IMR-90 (cell line): ENCODE results near the gene CHGA. TPM values are rescaled to one million over a fixed set of nuclear protein-coding genes. Genes with fewer than 3 reads are reported as not detected.

Source experiments
- ATAC-seq: fragments of 200-7000 bp; cut with Tn5 transposase; 2 replicates; pipeline ENCODE4 v1.9.1; 2020; ENCODE audit warnings: low read depth, mild to moderate bottlenecking, moderate library complexity
- BruUV-seq: library from RNA; stranded (reverse); fragments of 400-500 nt; replicated peaks from 2 replicates; lab custom pipeline; 2021; lab: Mats Ljungman, UMichigan
- CTCF ChIA-PET: fragments of 300-600 bp; formaldehyde crosslinking; extraction: SDS; loops from one replicate; lab custom pipeline; 2021; ENCODE audit warnings: antibody characterized with exemption; lab: Yijun Ruan, JAX
- POLR2A ChIA-PET: fragments of 300-600 bp; sonication (Branson Sonifier 250); formaldehyde crosslinking; loops from one replicate; lab custom pipeline; 2022; ENCODE audit warnings: antibody characterized with exemption; ENCODE audit not compliant: unreplicated experiment; lab: Charles Lee
- DNase-seq: peaks from one replicate; pipeline ENCODE4 v3.0.0; 2013
- H2AFZ ChIP-seq: replicated peaks from 2 replicates; pipeline ENCODE3; 2013; ENCODE audit warnings: low read length, mild to moderate bottlenecking; ENCODE audit not compliant: poor library complexity
- H2AK5ac ChIP-seq: 2 replicates; pipeline ENCODE4 v1.6.1; 2013; ENCODE audit warnings: low read depth, low read length, inconsistent platforms
- H2AK9ac ChIP-seq: replicated peaks from 2 replicates; pipeline ENCODE3; 2013; ENCODE audit warnings: mild to moderate bottlenecking, low read depth, low read length, moderate library complexity; ENCODE audit not compliant: poor library complexity
- H2BK120ac ChIP-seq: 2 replicates; pipeline ENCODE4 v1.6.1; 2013; ENCODE audit warnings: low read depth, low read length, inconsistent platforms
- H2BK15ac ChIP-seq: 3 replicates; pipeline ENCODE4 v1.6.1; 2013; ENCODE audit warnings: low read depth, low read length, inconsistent platforms
- H2BK20ac ChIP-seq: 2 replicates; pipeline ENCODE4 v1.6.1; 2013; ENCODE audit warnings: low read depth, mild to moderate bottlenecking, inconsistent platforms, low read length, moderate library complexity
- H2BK5ac ChIP-seq: 2 replicates; pipeline ENCODE4 v1.6.1; 2013; ENCODE audit warnings: mild to moderate bottlenecking, low read depth, low read length, inconsistent platforms; ENCODE audit not compliant: poor library complexity, severe bottlenecking
- H3K14ac ChIP-seq: replicated peaks from 2 replicates; pipeline ENCODE4 v1.6.1; 2013; ENCODE audit warnings: low read depth, low read length, inconsistent platforms
- H3K18ac ChIP-seq: 2 replicates; pipeline ENCODE4 v1.6.1; 2013; ENCODE audit warnings: low read depth, low read length, control low read depth
- H3K23ac ChIP-seq: 2 replicates; pipeline ENCODE4 v1.6.1; 2013; ENCODE audit warnings: low read depth, low read length, inconsistent platforms
- H3K27ac ChIP-seq: 2 replicates; pipeline ENCODE4 v1.5.1; 2013; ENCODE audit warnings: mild to moderate bottlenecking, control low read depth, low read length; ENCODE audit not compliant: insufficient read depth
- H3K27me3 ChIP-seq: 2 replicates; pipeline ENCODE4 v1.6.1; 2013; ENCODE audit warnings: low read length; ENCODE audit not compliant: control insufficient read depth, insufficient read depth
- H3K36me3 ChIP-seq: 2 replicates; pipeline ENCODE4 v1.6.1; 2013; ENCODE audit warnings: low read length, mixed read lengths; ENCODE audit not compliant: control insufficient read depth, insufficient read depth
- H3K4ac ChIP-seq: 2 replicates; pipeline ENCODE4 v1.6.1; 2013; ENCODE audit warnings: low read depth, low read length, inconsistent platforms
- H3K4me1 ChIP-seq: 2 replicates; pipeline ENCODE4 v1.6.1; 2013; ENCODE audit warnings: low read length, mixed read lengths; ENCODE audit not compliant: control insufficient read depth, insufficient read depth
- H3K4me2 ChIP-seq: 2 replicates; pipeline ENCODE4 v1.6.1; 2013; ENCODE audit warnings: low read depth, mild to moderate bottlenecking, control low read depth, low read length, moderate library complexity
- H3K4me3 ChIP-seq: 2 replicates; pipeline ENCODE4 v1.5.1; 2013; ENCODE audit warnings: low read depth, mild to moderate bottlenecking, control low read depth, low read length, moderate library complexity; ENCODE audit not compliant: insufficient read depth
- H3K56ac ChIP-seq: 2 replicates; pipeline ENCODE4 v1.6.1; 2013; ENCODE audit warnings: low read length, inconsistent platforms; ENCODE audit not compliant: insufficient read depth; ENCODE audit errors: extremely low read depth
- H3K79me1 ChIP-seq, 2 experiments: 2 replicates each; pipeline ENCODE4 v1.6.1; 2013; ENCODE audit warnings: low read length in 2 of 2, inconsistent platforms in 1 of 2, low read depth in 1 of 2
- H3K9ac ChIP-seq: 2 replicates; pipeline ENCODE4 v1.6.1; 2013; ENCODE audit warnings: low read depth, low read length, control low read depth
- H3K9me1 ChIP-seq: 2 replicates; pipeline ENCODE4 v1.6.1; 2013; ENCODE audit warnings: low read length, inconsistent platforms; ENCODE audit not compliant: insufficient read depth
- H3K9me3 ChIP-seq: 2 replicates; pipeline ENCODE4 v1.6.1; 2013; ENCODE audit warnings: low read length; ENCODE audit not compliant: control insufficient read depth, insufficient read depth
- H4K20me1 ChIP-seq: 2 replicates; pipeline ENCODE4 v1.6.1; 2013; ENCODE audit warnings: low read length, inconsistent platforms; ENCODE audit not compliant: insufficient read depth
- H4K5ac ChIP-seq: 2 replicates; pipeline ENCODE4 v1.6.1; 2013; ENCODE audit warnings: mild to moderate bottlenecking, low read depth, low read length, control low read depth
- H4K8ac ChIP-seq, 2 experiments: 2 replicates each; pipeline ENCODE4 v1.6.1; 2013; ENCODE audit warnings: low read depth in 2 of 2, low read length in 2 of 2, control low read depth in 1 of 2, inconsistent platforms in 1 of 2
- H4K91ac ChIP-seq: 2 replicates; pipeline ENCODE4 v1.6.1; 2013; ENCODE audit warnings: low read depth, low read length, inconsistent platforms; ENCODE audit not compliant: insufficient read depth
- BHLHE40 ChIP-seq: fragments of 150-350 bp; IDR thresholded peaks from 2 replicates; pipeline ENCODE4 v1.6.1; 2016; ENCODE audit warnings: mild to moderate bottlenecking, low read depth, low read length
- CEBPB ChIP-seq: IDR thresholded peaks from 2 replicates; pipeline ENCODE4 v1.6.1; 2012; ENCODE audit warnings: low read depth, low read length, improper control_type of control experiment
- CHD1 ChIP-seq: IDR thresholded peaks from 2 replicates; pipeline ENCODE4 v1.6.1; 2012; ENCODE audit warnings: low read depth, low read length, improper control_type of control experiment
- FOS ChIP-seq: fragments of 150-350 bp; IDR thresholded peaks from 2 replicates; pipeline ENCODE4 v1.6.1; 2016; ENCODE audit warnings: low read depth, low read length
- MAFK ChIP-seq: IDR thresholded peaks from 2 replicates; pipeline ENCODE4 v1.6.1; 2012; ENCODE audit warnings: low read depth, low read length, improper control_type of control experiment
- MAZ ChIP-seq: IDR thresholded peaks from 2 replicates; pipeline ENCODE4 v1.6.1; 2012; ENCODE audit warnings: low read depth, mild to moderate bottlenecking, low read length, improper control_type of control experiment, moderate library complexity, borderline replicate concordance
- MXI1 ChIP-seq: IDR thresholded peaks from 2 replicates; pipeline ENCODE4 v1.6.1; 2012; ENCODE audit warnings: low read depth, mild to moderate bottlenecking, low read length, moderate library complexity, borderline replicate concordance
- NFE2L2 ChIP-seq: fragments of 150-350 bp; IDR thresholded peaks from 2 replicates; pipeline ENCODE4 v1.6.1; 2016; ENCODE audit warnings: low read depth, mild to moderate bottlenecking, low read length
- POLR2A ChIP-seq: IDR thresholded peaks from 2 replicates; pipeline ENCODE4 v1.6.1; 2012; ENCODE audit warnings: mild to moderate bottlenecking, low read depth, low read length
- RAD21 ChIP-seq: IDR thresholded peaks from 2 replicates; pipeline ENCODE4 v1.6.1; 2012; ENCODE audit warnings: low read length, improper control_type of control experiment
- RCOR1 ChIP-seq: IDR thresholded peaks from 2 replicates; pipeline ENCODE4 v1.6.1; 2012; ENCODE audit warnings: mild to moderate bottlenecking, low read length, improper control_type of control experiment; ENCODE audit not compliant: insufficient replicate concordance
- RFX5 ChIP-seq: IDR thresholded peaks from 2 replicates; pipeline ENCODE4 v1.8.0; 2012; ENCODE audit warnings: low read depth, mild to moderate bottlenecking, low read length, moderate library complexity
- SMC3 ChIP-seq: fragments of 150-350 bp; IDR thresholded peaks from 2 replicates; pipeline ENCODE4 v1.6.1; 2016; ENCODE audit warnings: low read depth, mild to moderate bottlenecking, antibody characterized with exemption, low read length, moderate library complexity
- USF2 ChIP-seq: fragments of 150-350 bp; IDR thresholded peaks from 2 replicates; pipeline ENCODE4 v1.6.1; 2017; ENCODE audit warnings: mild to moderate bottlenecking, antibody characterized with exemption, low read length, low read depth
- WGBS, 2 experiments: methylation state at CpG; one replicate each; pipeline versions ENCODE4 v1.1.5 to v1.1.7; 2013; ENCODE audit warnings: missing lambda C conversion rate in 2 of 2; ENCODE audit not compliant: insufficient read length in 1 of 2; ENCODE audit errors: extremely low coverage in 2 of 2; 5-methylcytosine and 5-hydroxymethylcytosine counted together
- dilution Hi-C: fragments of 300-500 bp; cut with HindIII; formaldehyde crosslinking; loops from one replicate; pipeline ENCODE4 v1.14.3; 2018; ENCODE audit warnings: low sequenced_read_pairs; ENCODE audit not compliant: unreplicated experiment
- in situ Hi-C: fragments of 300-500 bp; cut with MboI; formaldehyde crosslinking; loops from 3 replicates; pipeline ENCODE4 v1.14.3; 2019; ENCODE audit warnings: low sequenced_read_pairs, inconsistent platforms, mixed read lengths
- intact Hi-C: fragments of 100-400 bp; cut with micrococcal nuclease; formaldehyde crosslinking; loops from 2 replicates; pipeline ENCODE4 v1.10.0; 2022
- polyA plus RNA-seq, 3 experiments: library from polyadenylated mRNA; depleted of rRNA; stranded (reverse); fragments of >200 nt; gene quantifications; 2 replicates each; pipeline ENCODE4 v1.2.3, GENCODE V29; 2012; ENCODE audit warnings: low replicate concordance in 1 of 3
- total RNA-seq: library from RNA; depleted of rRNA; stranded (reverse); fragments of >200 nt; gene quantifications from 2 replicates; pipeline ENCODE4 v1.2.3, GENCODE V29; 2012
- TF ChIP-seq, protein P1 (sequence below): fragments of 150-350 bp; IDR thresholded peaks from 2 replicates; pipeline ENCODE4 v1.6.1; 2016; ENCODE audit warnings: low read depth, mild to moderate bottlenecking, low read length, moderate library complexity, borderline replicate concordance
- TF ChIP-seq, protein P2 (sequence below): conservative IDR thresholded peaks from 2 replicates; pipeline ENCODE4 v1.5.1; 2012; ENCODE audit warnings: mild to moderate bottlenecking, low read depth, low read length, improper control_type of control experiment

Gene CHGA
- total and polyA plus RNA-seq, 2 of the 4 experiments (the other 2 are of a cell fraction) = not detected

DNA sequence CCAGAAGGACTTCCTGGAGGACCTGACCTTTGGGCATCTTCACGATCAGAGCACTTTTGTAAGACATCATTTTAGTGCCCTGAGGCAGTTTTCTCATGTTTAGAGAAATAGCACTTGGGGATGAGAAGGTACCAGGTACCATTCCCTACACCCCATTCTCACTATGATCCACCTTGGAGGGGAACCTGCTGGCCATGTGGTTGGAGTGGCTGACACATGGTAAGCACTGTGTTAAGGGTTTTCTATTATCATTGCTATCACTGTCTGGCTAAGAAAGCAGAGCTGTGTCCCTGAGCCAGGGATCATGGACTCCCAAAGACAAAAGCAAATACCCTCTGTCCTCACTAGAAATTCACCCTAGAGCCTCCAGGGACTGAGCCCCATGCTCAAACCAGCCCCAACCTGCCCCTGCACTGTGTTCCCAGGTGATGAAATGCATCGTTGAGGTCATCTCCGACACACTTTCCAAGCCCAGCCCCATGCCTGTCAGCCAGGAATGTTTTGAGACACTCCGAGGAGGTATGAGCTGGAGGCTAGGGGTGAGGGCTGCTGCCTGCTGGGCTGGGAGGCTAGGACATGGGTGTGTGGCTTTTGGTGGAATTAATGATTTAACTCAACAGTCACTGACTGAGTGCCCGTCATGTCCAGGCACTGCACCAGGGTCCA is 3.4 kb downstream of the CHGA start:
- WGBS, 2 experiments = no CpG with 5 or more reads among the region's 5 CpGs
- H3K4me1 ChIP-seq = no peaks in the 10 kb centered on the region
- H2BK20ac ChIP-seq = no peak overlapping the region
- no peak overlapping the region for H3K4me2 ChIP-seq
- H3K36me3 ChIP-seq = no peaks in the 10 kb centered on the region
- BruUV-seq = no TSS peak
- H3K79me1 ChIP-seq = no peaks in the 10 kb centered on the region
- no peak overlapping the region for H2AK9ac ChIP-seq
- H3K4me3 ChIP-seq = no peak overlapping the region
- no peak overlapping the region for H3K56ac ChIP-seq
- intact Hi-C loops = no loop called here
- H4K8ac ChIP-seq = no peak overlapping the region
- no peak overlapping the region for H3K23ac ChIP-seq
- peaks cover 17% of the 10 kb centered on the region; the same call in 1 of the 2 replicates for H3K27me3 ChIP-seq
- H3K14ac ChIP-seq = no peak overlapping the region
- no peak overlapping the region for H2BK5ac ChIP-seq
- no peak overlapping the region for H4K5ac ChIP-seq
- in situ Hi-C loops = no loop called here
- H2BK120ac ChIP-seq = no peak overlapping the region
- POLR2A ChIA-PET = no interaction called here
- TF ChIP-seq MAZ (no peak), MAFK (no peak), FOS (no peak), RFX5 (no peak), CHD1 (no peak), CEBPB (no peak), POLR2A (no peak), NFE2L2 (no peak), RAD21 (no peak), MXI1 (no peak), SMC3 (no peak), RCOR1 (no peak), BHLHE40 (no peak), USF2 (no peak)
- TF ChIP-seq, protein P1, sequence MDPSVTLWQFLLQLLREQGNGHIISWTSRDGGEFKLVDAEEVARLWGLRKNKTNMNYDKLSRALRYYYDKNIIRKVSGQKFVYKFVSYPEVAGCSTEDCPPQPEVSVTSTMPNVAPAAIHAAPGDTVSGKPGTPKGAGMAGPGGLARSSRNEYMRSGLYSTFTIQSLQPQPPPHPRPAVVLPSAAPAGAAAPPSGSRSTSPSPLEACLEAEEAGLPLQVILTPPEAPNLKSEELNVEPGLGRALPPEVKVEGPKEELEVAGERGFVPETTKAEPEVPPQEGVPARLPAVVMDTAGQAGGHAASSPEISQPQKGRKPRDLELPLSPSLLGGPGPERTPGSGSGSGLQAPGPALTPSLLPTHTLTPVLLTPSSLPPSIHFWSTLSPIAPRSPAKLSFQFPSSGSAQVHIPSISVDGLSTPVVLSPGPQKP = no peak
- TF ChIP-seq, protein P2, sequence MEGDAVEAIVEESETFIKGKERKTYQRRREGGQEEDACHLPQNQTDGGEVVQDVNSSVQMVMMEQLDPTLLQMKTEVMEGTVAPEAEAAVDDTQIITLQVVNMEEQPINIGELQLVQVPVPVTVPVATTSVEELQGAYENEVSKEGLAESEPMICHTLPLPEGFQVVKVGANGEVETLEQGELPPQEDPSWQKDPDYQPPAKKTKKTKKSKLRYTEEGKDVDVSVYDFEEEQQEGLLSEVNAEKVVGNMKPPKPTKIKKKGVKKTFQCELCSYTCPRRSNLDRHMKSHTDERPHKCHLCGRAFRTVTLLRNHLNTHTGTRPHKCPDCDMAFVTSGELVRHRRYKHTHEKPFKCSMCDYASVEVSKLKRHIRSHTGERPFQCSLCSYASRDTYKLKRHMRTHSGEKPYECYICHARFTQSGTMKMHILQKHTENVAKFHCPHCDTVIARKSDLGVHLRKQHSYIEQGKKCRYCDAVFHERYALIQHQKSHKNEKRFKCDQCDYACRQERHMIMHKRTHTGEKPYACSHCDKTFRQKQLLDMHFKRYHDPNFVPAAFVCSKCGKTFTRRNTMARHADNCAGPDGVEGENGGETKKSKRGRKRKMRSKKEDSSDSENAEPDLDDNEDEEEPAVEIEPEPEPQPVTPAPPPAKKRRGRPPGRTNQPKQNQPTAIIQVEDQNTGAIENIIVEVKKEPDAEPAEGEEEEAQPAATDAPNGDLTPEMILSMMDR = no peak
- ATAC-seq (no peak), DNase-seq (no peak)
- H3K4ac ChIP-seq = no peak overlapping the region
- H2BK15ac ChIP-seq = no peak overlapping the region
- dilution Hi-C loops = no loop called here
- no peaks in the 10 kb centered on the region for H4K20me1 ChIP-seq
- H4K91ac ChIP-seq = no peak overlapping the region
- no peak overlapping the region for H3K27ac ChIP-seq
- H3K9me1 ChIP-seq = no peaks in the 10 kb centered on the region; the same call in 1 of the 2 replicates
- H2AK5ac ChIP-seq = no peak overlapping the region
- H3K9ac ChIP-seq = no peak overlapping the region
- H3K18ac ChIP-seq = no peak overlapping the region
- no peak overlapping the region for H2AFZ ChIP-seq
- CTCF ChIA-PET = no interaction called here
- H3K9me3 ChIP-seq = no peaks in the 10 kb centered on the region
